HG02884 (cell line): ENCODE data around the gene SRSF7.
"Not testable (repeated sequence)": the region's sequence is repeated elsewhere in the genome, so short reads cannot be mapped to it uniquely, and the experiment has no call there.

Source experiments
- ATAC-seq: cut with Tn5 transposase; IDR thresholded peaks from one replicate; pipeline ENCODE4 v1.9.1; 2021; ENCODE audit warnings: mild to moderate bottlenecking, moderate library complexity; ENCODE audit not compliant: unreplicated experiment

SRSF7 gene

DNA sequence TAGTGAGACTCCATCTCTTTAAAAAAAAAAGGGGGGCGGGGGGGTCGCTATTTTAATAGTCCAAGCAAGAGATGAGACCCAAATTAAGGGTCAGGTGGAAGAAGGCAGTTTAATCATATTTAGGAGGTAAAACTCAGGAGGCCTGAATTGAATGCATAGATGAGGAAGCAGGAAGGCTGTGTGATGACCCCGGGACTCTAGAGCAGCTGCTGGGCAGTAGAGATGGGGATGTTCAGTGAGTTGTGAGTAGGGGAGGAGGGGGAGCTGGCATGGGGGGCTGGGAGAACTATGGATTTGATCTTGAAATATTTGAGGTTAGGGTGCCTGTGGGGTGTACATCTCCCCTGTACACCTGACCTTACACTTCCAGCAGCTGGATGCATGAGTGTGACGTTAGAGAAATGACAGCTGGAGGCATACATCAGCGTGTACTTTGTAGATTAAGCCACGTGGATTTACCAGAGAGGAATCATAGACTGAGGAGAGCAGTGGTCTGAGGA, 44.3 kb downstream of the SRSF7 start:
- no peak for ATAC-seq

DNA sequence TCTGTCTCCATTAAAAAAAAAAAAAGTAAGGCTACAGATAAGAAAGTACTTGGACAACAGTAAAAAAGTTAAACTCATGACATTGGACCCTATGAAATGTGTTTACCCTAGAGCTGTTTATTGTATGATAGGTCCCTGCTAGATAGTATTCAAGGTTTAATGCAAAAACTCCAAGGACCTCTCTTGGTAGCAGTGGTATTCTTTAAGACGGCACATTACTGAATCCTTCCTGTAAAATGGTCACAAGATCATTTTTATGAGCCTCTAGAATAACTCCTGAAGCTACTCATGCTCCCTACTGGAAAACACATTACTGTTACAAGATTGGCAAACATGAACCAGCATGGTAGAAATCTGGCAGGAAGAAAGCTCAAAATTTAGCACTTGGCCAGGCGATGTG, 46.5 kb downstream of the SRSF7 start:
- ATAC-seq: no peak

GRCh38 chr2:38703336-38703735, 47.8 kb downstream of the SRSF7 start:
- ATAC-seq: not testable (repeated sequence)

- no peak for ATAC-seq
These were observed 48.7 kb downstream of the SRSF7 start for GRCh38 chr2:38702413-38702812.

DNA sequence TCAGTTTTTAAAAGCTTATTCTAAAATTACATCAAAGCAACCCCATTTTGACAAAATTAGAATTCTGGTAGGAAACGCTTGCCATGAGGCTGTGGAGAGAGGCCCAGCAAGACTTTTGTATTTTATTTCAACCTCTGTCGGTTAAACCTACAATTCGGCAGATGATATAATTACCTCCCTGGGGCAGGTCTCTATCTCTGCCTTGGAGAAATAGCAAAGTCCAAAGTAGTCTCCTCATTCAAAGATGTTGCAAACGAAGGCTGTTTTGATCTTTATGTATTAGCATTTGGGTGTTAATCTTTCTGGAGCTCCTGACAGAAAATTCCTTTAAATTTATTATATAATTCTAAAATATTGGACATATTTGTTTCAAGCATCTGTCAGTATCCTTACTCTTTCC, 49.6 kb downstream of the SRSF7 start:
- no peak for ATAC-seq

GRCh38 chr2:38700881-38701458, 50.2 kb downstream of the SRSF7 start:
- ATAC-seq: no peak

GRCh38 chr2:38700113-38700785, 50.9 kb downstream of the SRSF7 start:
- ATAC-seq: no peak

- no peak for ATAC-seq
These were observed 52.6 kb downstream of the SRSF7 start for GRCh38 chr2:38698467-38699003.

- ATAC-seq: no peak
These were observed 53.9 kb downstream of the SRSF7 start for GRCh38 chr2:38697116-38697840.
